HG02870 (cell line): ENCODE results near the gene NCOA3.

Experiments used
- ATAC-seq: cut with Tn5 transposase; IDR thresholded peaks from one replicate; pipeline ENCODE4 v1.9.1; 2021; ENCODE audit warnings: mild to moderate bottlenecking, moderate library complexity; ENCODE audit not compliant: unreplicated experiment

The NCOA3 gene

GRCh38 chr20:47676219-47676721 lies 174.6 kb downstream of the NCOA3 start:
- no peak for ATAC-seq

GRCh38 chr20:47676912-47677634 lies 175.4 kb downstream of the NCOA3 start:
- ATAC-seq = no peak

GRCh38 chr20:47677635-47678453 lies 176.2 kb downstream of the NCOA3 start:
- ATAC-seq = no peak

- no peak for ATAC-seq
Observed at GRCh38 chr20:47678536-47678935, 176.8 kb downstream of the NCOA3 start.

- no peak for ATAC-seq
Observed at GRCh38 chr20:47679462-47679861, 177.8 kb downstream of the NCOA3 start.

- ATAC-seq = no peak
Observed at GRCh38 chr20:47680804-47681529, 179.3 kb downstream of the NCOA3 start.

- no peak for ATAC-seq
Observed at GRCh38 chr20:47682028-47682783, 180.5 kb downstream of the NCOA3 start.

- ATAC-seq = no peak
Observed at GRCh38 chr20:47682916-47683315, 181.2 kb downstream of the NCOA3 start.

- no peak for ATAC-seq
Observed at GRCh38 chr20:47684306-47685080, 182.8 kb downstream of the NCOA3 start.

- ATAC-seq = no peak
Observed at GRCh38 chr20:47686545-47686944, 184.9 kb downstream of the NCOA3 start.

GRCh38 chr20:47687095-47687987 lies 185.7 kb downstream of the NCOA3 start:
- ATAC-seq = no peak

- no peak for ATAC-seq
Observed at GRCh38 chr20:47688385-47689381, 187.0 kb downstream of the NCOA3 start.

- ATAC-seq = no peak
Observed at GRCh38 chr20:47689731-47690130, 188.0 kb downstream of the NCOA3 start.

GRCh38 chr20:47691625-47692024 lies 189.9 kb downstream of the NCOA3 start:
- no peak for ATAC-seq

GRCh38 chr20:47694021-47694818 lies 192.5 kb downstream of the NCOA3 start:
- ATAC-seq = no peak

- no peak for ATAC-seq
Observed at GRCh38 chr20:47696856-47697255, 195.2 kb downstream of the NCOA3 start.

GRCh38 chr20:47698142-47698541 lies 196.5 kb downstream of the NCOA3 start:
- ATAC-seq = no peak
